CD4-positive, alpha-beta T cell treated with Interleukin-17A for 4 hours (primary cell): ENCODE data around the gene CAPN2.
A peak's percentile ranks its signal among the peaks of the same experiment; 100 is the strongest.

Experiments
- DNase-seq: peaks from one replicate; pipeline ENCODE4 v3.0.0-alpha.2; 2020; ENCODE audit warnings: mixed read lengths

Gene CAPN2

GRCh38 chr1:223702735-223703667, 9.3 kb upstream of the CAPN2 start:
- DNase-seq: no peak

GRCh38 chr1:223703668-223704013, 8.7 kb upstream of the CAPN2 start:
- no peak for DNase-seq

GRCh38 chr1:223704921-223705878, 7.1 kb upstream of the CAPN2 start:
- no peak for DNase-seq

GRCh38 chr1:223706077-223706973, 6.0 kb upstream of the CAPN2 start:
- DNase-seq: no peak

- no peak for DNase-seq
Observed at GRCh38 chr1:223707256-223708000, 4.9 kb upstream of the CAPN2 start.

GRCh38 chr1:223708001-223708359, 4.4 kb upstream of the CAPN2 start:
- DNase-seq: no peak

- no peak for DNase-seq
Observed at GRCh38 chr1:223708651-223709268, 3.6 kb upstream of the CAPN2 start.

GRCh38 chr1:223709598-223709997, 2.7 kb upstream of the CAPN2 start:
- no peak for DNase-seq

- no peak for DNase-seq
Observed at GRCh38 chr1:223710179-223711133, 1.9 kb upstream of the CAPN2 start.

- DNase-seq: no peak
Observed at GRCh38 chr1:223711173-223711572, 1.2 kb upstream of the CAPN2 start.

- DNase-seq: no peak
Observed at GRCh38 chr1:223711747-223712193, 569 bp upstream of the CAPN2 start.

GRCh38 chr1:223712850-223713474, 623 bp downstream of the CAPN2 start:
- peak; percentile 59 for DNase-seq

GRCh38 chr1:223713546-223714420, 1.4 kb downstream of the CAPN2 start:
- peak; percentile 45 for DNase-seq

- DNase-seq: no peak
Observed at GRCh38 chr1:223714421-223714724, 2.0 kb downstream of the CAPN2 start.

- DNase-seq: no peak
Observed at GRCh38 chr1:223714849-223715603, 2.7 kb downstream of the CAPN2 start.

GRCh38 chr1:223715604-223716172, 3.3 kb downstream of the CAPN2 start:
- no peak for DNase-seq

- DNase-seq: peak; percentile 73
Observed at GRCh38 chr1:223716302-223716862, 4.0 kb downstream of the CAPN2 start.
